A673 (cell line): Measurements from ENCODE around the gene AQP12B.

ENCODE experiments used
- CTCF ChIP-seq: fragments of 300-800, 200-600 bp; sonication (generic); conservative IDR thresholded peaks from 2 replicates; pipeline ENCODE4 v1.5.1; 2017; ENCODE audit warnings: low read depth, mild to moderate bottlenecking, antibody characterized with exemption, low read length, moderate library complexity, mixed read lengths
- EZH2 ChIP-seq: fragments of 200-600 bp; sonication (generic); IDR thresholded peaks from 2 replicates; pipeline ENCODE4 v1.6.1; 2017; ENCODE audit warnings: borderline replicate concordance, low read depth, mild to moderate bottlenecking, mixed read lengths, antibody characterized with exemption, low read length; ENCODE audit not compliant: poor library complexity, severe bottlenecking

GRCh38 chr2:240717681-240718581 lies 35.2 kb upstream of the AQP12B start:
- no peak for TF ChIP-seq CTCF
- no peak for TF ChIP-seq EZH2
